Gastroesophageal sphincter (tissue), 4 donors: ENCODE data around the gene ALG1L2. TPM values are rescaled to one million over a fixed set of nuclear protein-coding genes. Genes with fewer than 3 reads are reported as not detected.
"Not testable (repeated sequence)": the region's sequence is repeated elsewhere in the genome, so short reads cannot be mapped to it uniquely, and the experiment has no call there.

Experiments
- ATAC-seq: fragments of 150-250 bp; one replicate; pipeline ENCODE4 v1.9.1; 2016; ENCODE audit warnings: mild to moderate bottlenecking, moderate library complexity
- H3K27ac ChIP-seq, 4 donors: fragments of 200-600 bp; sonication (generic) in 3 of 4; 1 replicate in 3 of 4; 2 replicates in 1 of 4; pipeline ENCODE4 v1.5.1; 2016 to 2019
- H3K27me3 ChIP-seq: fragments of 200-600 bp; sonication (generic); one replicate; pipeline ENCODE4 v1.5.1; 2019
- H3K36me3 ChIP-seq, 2 donors: fragments of 200-600 bp; sonication (generic); one replicate each; pipeline ENCODE4 v1.5.1; 2019; ENCODE audit warnings: control low read depth in 1 of 2
- H3K4me1 ChIP-seq, 3 donors: fragments of 200-600 bp; sonication (generic); 1 replicate in 2 of 3; 2 replicates in 1 of 3; pipeline ENCODE4 v1.5.1; 2016 to 2019; ENCODE audit warnings: control low read depth in 2 of 3
- H3K4me3 ChIP-seq, 2 donors: fragments of 200-600 bp; sonication (generic); one replicate each; pipeline ENCODE4 v1.5.1; 2019; ENCODE audit warnings: mild to moderate bottlenecking in 1 of 2, moderate library complexity in 1 of 2
- H3K9me3 ChIP-seq, 3 donors: fragments of 200-600 bp; sonication (generic); one replicate each; pipeline ENCODE4 v1.5.1; 2017 to 2019; ENCODE audit warnings: control low read depth in 2 of 3
- CTCF ChIP-seq, 4 experiments: fragments of 200-600 bp in 2 of 4; fragments of 450-650 bp in 2 of 4; sonication (generic) in 1 of 4; IDR thresholded peaks; one replicate each; pipeline ENCODE4 v1.5.1; 2017 to 2019; ENCODE audit warnings: antibody characterized with exemption in 4 of 4, mild to moderate bottlenecking in 2 of 4, moderate library complexity in 2 of 4
- WGBS, 2 donors: methylation state at CpG; one replicate each; pipeline ENCODE4 v1.1.5; 2018; ENCODE audit warnings: low coverage in 1 of 2; 5-methylcytosine and 5-hydroxymethylcytosine counted together
- total RNA-seq, 4 donors: library from RNA; depleted of rRNA; stranded (reverse); fragments of >200 nt; gene quantifications; one replicate each; pipeline ENCODE4 v1.1.0, GENCODE V29; 2016

ALG1L2 gene
- total RNA-seq, 4 donors from 2014 or later = not detected

GRCh38 chr3:130097690-130098638 is 16.3 kb downstream of the ALG1L2 start:
- H3K27me3 ChIP-seq = peaks cover 18% of the 10 kb centered on the region
- not testable (repeated sequence) for H3K4me3 ChIP-seq, H3K36me3 ChIP-seq, H3K27ac ChIP-seq, H3K9me3 ChIP-seq, ATAC-seq, H3K4me1 ChIP-seq
- TF ChIP-seq CTCF (IDR thresholded peaks at IDR 0.05) = peak in 2 of 4 experiments; percentile 36 to 60
- WGBS, 2 donors = 13 to 41% methylated on average over 2 to 11 of the region's 16 CpGs

- not testable (repeated sequence) for H3K27ac ChIP-seq, ATAC-seq, H3K4me3 ChIP-seq, H3K4me1 ChIP-seq, H3K36me3 ChIP-seq, H3K9me3 ChIP-seq
- WGBS, 2 donors = 50 to 88% methylated on average over 6 to 9 of the region's 19 CpGs
- H3K27me3 ChIP-seq = peaks cover 16% of the 10 kb centered on the region
These were observed 17.2 kb downstream of the ALG1L2 start for GRCh38 chr3:130098639-130099385.

- not testable (repeated sequence) for H3K4me3 ChIP-seq, H3K9me3 ChIP-seq, H3K4me1 ChIP-seq, H3K36me3 ChIP-seq, ATAC-seq, H3K27me3 ChIP-seq, H3K27ac ChIP-seq
- no CpG with 5 or more reads among the region's 19 CpGs for WGBS, 2 donors
These were observed 20.9 kb downstream of the ALG1L2 start for GRCh38 chr3:130102545-130102944.

- not testable (repeated sequence) for ATAC-seq, H3K9me3 ChIP-seq, H3K27ac ChIP-seq, H3K36me3 ChIP-seq, H3K4me3 ChIP-seq, H3K27me3 ChIP-seq, H3K4me1 ChIP-seq
- WGBS, 2 donors = 20% methylated on average over 1 of the region's 14 CpGs; no CpG with 5 or more reads in 1 of the 2 donors
These were observed 22.6 kb downstream of the ALG1L2 start for GRCh38 chr3:130104191-130104590.

GRCh38 chr3:130107333-130107995 is 25.8 kb downstream of the ALG1L2 start:
- not testable (repeated sequence) for H3K27ac ChIP-seq
- WGBS, 2 donors = 73 to 90% methylated on average over 2 to 7 of the region's 13 CpGs

GRCh38 chr3:130108836-130109585 is 27.4 kb downstream of the ALG1L2 start:
- WGBS, 2 donors = 68 to 90% methylated on average over 2 to 8 of the region's 16 CpGs
- not testable (repeated sequence) for H3K36me3 ChIP-seq, H3K4me3 ChIP-seq, H3K9me3 ChIP-seq, ATAC-seq, H3K27me3 ChIP-seq, H3K27ac ChIP-seq
- peaks cover 0 to 19% (median 0%) of the 10 kb centered on the region in 3 donors for H3K4me1 ChIP-seq

More at GRCh38 chr3:130107333-130107995, 25.8 kb downstream of the ALG1L2 start:
- not testable (repeated sequence) for H3K4me3 ChIP-seq, H3K27me3 ChIP-seq, H3K36me3 ChIP-seq, ATAC-seq, H3K9me3 ChIP-seq
- H3K4me1 ChIP-seq = peaks cover 0 to 12% (median 0%) of the 10 kb centered on the region in 3 donors

- Histone ChIP-seq H3K4me1 (peaks cover 0 to 19% (median 0%) of the 10 kb centered on the region in 3 donors), H3K27ac (peak overlapping the region in 3 of 4 donors; percentile 89 to 94 (median 90)), H3K4me3 (peak overlapping the region; percentile 44 to 65)
- 0 to 27% methylated on average over 5 of the region's 19 CpGs for WGBS, 2 donors
- ATAC-seq, H3K9me3 ChIP-seq, H3K27me3 ChIP-seq, H3K36me3 ChIP-seq: not testable (repeated sequence)
These were observed 28.9 kb downstream of the ALG1L2 start for GRCh38 chr3:130110386-130111169.
